SK-N-SH (cell line): ENCODE measurements around the gene DVL1. TPM values are rescaled to one million over a fixed set of nuclear protein-coding genes. Genes with fewer than 3 reads are reported as not detected.

Experiments used
- CTCF ChIA-PET: fragments of 300-600, 350-600 bp; formaldehyde crosslinking; extraction: SDS; loops from one replicate; lab custom pipeline; 2021; lab: Yijun Ruan, JAX
- POLR2A ChIA-PET: fragments of 350-600 bp; sonication (Branson Sonifier 250); formaldehyde crosslinking; extraction: SDS; loops from one replicate; lab custom pipeline; 2020; ENCODE audit warnings: antibody characterized with exemption, inconsistent platforms; lab: Yijun Ruan, JAX
- DNase-seq: peaks from one replicate; pipeline ENCODE4 v3.0.0; 2012
- H2AFZ ChIP-seq: fragments of 200-600 bp; sonication (generic); 2 replicates; pipeline ENCODE4 v1.8.1; 2016; ENCODE audit warnings: antibody characterized with exemption, mild to moderate bottlenecking, low read depth
- H3F3A ChIP-seq: fragments of 200-600 bp; sonication (generic); replicated peaks from 2 replicates; pipeline ENCODE3; 2016; ENCODE audit warnings: antibody characterized with exemption, mild to moderate bottlenecking; ENCODE audit not compliant: insufficient read depth
- H3K27ac ChIP-seq, 2 experiments: fragments of 200-500 bp in 1 of 2; fragments of 200-600 bp in 1 of 2; sonication (Bioruptor generic) in 1 of 2; sonication (generic), shearing (Covaris generic) in 1 of 2; 2 replicates each; pipeline versions ENCODE4 v1.5.1 to v1.6.1; 2014 to 2016; ENCODE audit warnings: low read depth in 2 of 2, inconsistent platforms in 1 of 2, low read length in 1 of 2, mild to moderate bottlenecking in 1 of 2, mixed read lengths in 1 of 2
- H3K27me3 ChIP-seq: fragments of 200-600 bp; sonication (generic), shearing (Covaris generic); 2 replicates; pipeline ENCODE4 v1.6.1; 2016; ENCODE audit warnings: mixed run types; ENCODE audit not compliant: insufficient read depth
- H3K36me3 ChIP-seq, 2 experiments: fragments of 200-500 bp in 1 of 2; fragments of 200-600 bp in 1 of 2; sonication (Bioruptor generic) in 1 of 2; sonication (generic) in 1 of 2; replicated peaks in 1 of 2; 2 replicates each; pipeline versions ENCODE3 to v1.5.1; 2014 to 2016; ENCODE audit warnings: low read length in 1 of 2, mild to moderate bottlenecking in 1 of 2; ENCODE audit not compliant: insufficient read depth in 2 of 2, control insufficient read depth in 1 of 2
- H3K4me1 ChIP-seq, 2 experiments: fragments of 200-500 bp in 1 of 2; fragments of 200-600 bp in 1 of 2; sonication (Bioruptor generic) in 1 of 2; sonication (generic), shearing (Covaris generic) in 1 of 2; 2 replicates each; pipeline versions ENCODE4 v1.5.1 to v1.6.1; 2014 to 2016; ENCODE audit warnings: low read depth in 1 of 2, low read length in 1 of 2, mixed run types in 1 of 2; ENCODE audit not compliant: insufficient read depth in 2 of 2, control insufficient read depth in 1 of 2
- H3K4me2 ChIP-seq: fragments of 200-600 bp; sonication (generic), shearing (Covaris generic); 2 replicates; pipeline ENCODE4 v1.6.1; 2017; ENCODE audit warnings: mixed run types
- H3K4me3 ChIP-seq, 2 experiments: fragments of 200-500 bp in 1 of 2; fragments of 200-600 bp in 1 of 2; sonication (Bioruptor generic) in 1 of 2; sonication (generic), shearing (Covaris generic) in 1 of 2; 2 replicates each; pipeline versions ENCODE4 v1.5.1 to v1.8.1; 2014 to 2016; ENCODE audit warnings: low read depth in 2 of 2, inconsistent platforms in 1 of 2, low read length in 1 of 2, mild to moderate bottlenecking in 1 of 2, mixed read lengths in 1 of 2, moderate library complexity in 1 of 2
- H3K79me2 ChIP-seq: fragments of 200-600 bp; sonication (generic); 2 replicates; pipeline ENCODE4 v1.8.1; 2017; ENCODE audit warnings: mild to moderate bottlenecking; ENCODE audit not compliant: insufficient read depth
- H3K9ac ChIP-seq: fragments of 200-600 bp; sonication (generic); 2 replicates; pipeline ENCODE4 v1.6.1; 2017; ENCODE audit warnings: mixed run types
- H3K9me2 ChIP-seq: fragments of 200-600 bp; sonication (generic); 2 replicates; pipeline ENCODE4 v1.6.1; 2017; ENCODE audit warnings: mixed run types
- H3K9me3 ChIP-seq: fragments of 200-600 bp; sonication (generic); 2 replicates; pipeline ENCODE4 v1.6.1; 2017; ENCODE audit warnings: mixed run types, mild to moderate bottlenecking, moderate library complexity
- H4K20me1 ChIP-seq: fragments of 200-600 bp; sonication (generic); 2 replicates; pipeline ENCODE4 v1.6.1; 2017; ENCODE audit warnings: mild to moderate bottlenecking, mixed run types; ENCODE audit not compliant: insufficient read depth
- CHD2 ChIP-seq: fragments of 150-350 bp; IDR thresholded peaks from 2 replicates; pipeline ENCODE4 v1.6.1; 2018; ENCODE audit warnings: low read length; ENCODE audit not compliant: partially characterized antibody
- EP300 ChIP-seq, 2 experiments: IDR thresholded peaks; 2 replicates each; pipeline versions ENCODE4 v1.4.0 to v1.6.1; 2012; ENCODE audit warnings: borderline replicate concordance in 1 of 2, low read depth in 1 of 2, low read length in 1 of 2
- FOSL2 ChIP-seq: IDR thresholded peaks from 2 replicates; pipeline ENCODE4 v1.4.0; 2012; ENCODE audit warnings: low read depth, mild to moderate bottlenecking, moderate library complexity, borderline replicate concordance
- FOXM1 ChIP-seq: IDR thresholded peaks from 2 replicates; pipeline ENCODE4 v1.4.0; 2012; ENCODE audit warnings: low read depth, mild to moderate bottlenecking
- GABPA ChIP-seq: IDR thresholded peaks from 2 replicates; pipeline ENCODE4 v1.4.0; 2012; ENCODE audit warnings: low read depth, mild to moderate bottlenecking
- GATA2 ChIP-seq: sonication (generic); formaldehyde crosslinking; IDR thresholded peaks from 2 replicates; pipeline ENCODE4 v1.5.0; 2020; ENCODE audit warnings: mild to moderate bottlenecking, missing genetic modification reagents
- MXI1 ChIP-seq: IDR thresholded peaks from 2 replicates; pipeline ENCODE4 v1.6.1; 2012; ENCODE audit warnings: mild to moderate bottlenecking, low read depth, low read length, improper control_type of control experiment
- NFIC ChIP-seq: IDR thresholded peaks from 2 replicates; pipeline ENCODE4 v1.4.0; 2012; ENCODE audit warnings: borderline replicate concordance
- NRF1 ChIP-seq: IDR thresholded peaks from 2 replicates; pipeline ENCODE4 v1.6.1; 2012; ENCODE audit warnings: low read depth, mild to moderate bottlenecking, low read length
- PBX3 ChIP-seq: IDR thresholded peaks from 2 replicates; pipeline ENCODE4; 2012
- SIN3A ChIP-seq: IDR thresholded peaks from 2 replicates; pipeline ENCODE4 v1.6.1; 2012; ENCODE audit warnings: low read depth, mild to moderate bottlenecking, low read length, moderate library complexity, borderline replicate concordance
- SMC3 ChIP-seq: IDR thresholded peaks from 2 replicates; pipeline ENCODE4 v1.6.1; 2012; ENCODE audit warnings: low read depth, low read length, improper control_type of control experiment
- TAF1 ChIP-seq: IDR thresholded peaks from 2 replicates; pipeline ENCODE4 v1.6.1; 2012; ENCODE audit warnings: low read depth, mild to moderate bottlenecking, low read length, moderate library complexity, borderline replicate concordance
- ZBTB33 ChIP-seq: IDR thresholded peaks from 2 replicates; pipeline ENCODE4 v1.4.0; 2012; ENCODE audit warnings: low read depth, borderline replicate concordance
- WGBS: methylation state at CpG from one replicate; pipeline ENCODE4 v1.1.6; 2017; ENCODE audit warnings: low lambda C conversion rate; 5-methylcytosine and 5-hydroxymethylcytosine counted together
- polyA plus RNA-seq, 3 experiments: library from polyadenylated mRNA; depleted of rRNA; stranded (reverse); fragments of >200 nt; gene quantifications; 2 replicates each; pipeline ENCODE4 v1.2.3, GENCODE V29; 2012

The DVL1 gene
- polyA plus RNA-seq, 1 of the 3 experiments (the other 2 are of a cell fraction): 32.0 TPM

GRCh38 chr1:1351511-1352427 lies 2.6 kb upstream of the DVL1 start (continued):
- TF ChIP-seq CHD2: no peak
- no peak for TF ChIP-seq FOXM1
- TF ChIP-seq NRF1: no peak
- no peak for TF ChIP-seq TAF1
- no peak for TF ChIP-seq GABPA
- TF ChIP-seq PBX3: no peak
- no peak for TF ChIP-seq GATA2
- no peak for TF ChIP-seq SIN3A
- no peak for TF ChIP-seq SMC3
- no peak for TF ChIP-seq FOSL2
- TF ChIP-seq, all 33 proteins: peak for 0

DNA sequence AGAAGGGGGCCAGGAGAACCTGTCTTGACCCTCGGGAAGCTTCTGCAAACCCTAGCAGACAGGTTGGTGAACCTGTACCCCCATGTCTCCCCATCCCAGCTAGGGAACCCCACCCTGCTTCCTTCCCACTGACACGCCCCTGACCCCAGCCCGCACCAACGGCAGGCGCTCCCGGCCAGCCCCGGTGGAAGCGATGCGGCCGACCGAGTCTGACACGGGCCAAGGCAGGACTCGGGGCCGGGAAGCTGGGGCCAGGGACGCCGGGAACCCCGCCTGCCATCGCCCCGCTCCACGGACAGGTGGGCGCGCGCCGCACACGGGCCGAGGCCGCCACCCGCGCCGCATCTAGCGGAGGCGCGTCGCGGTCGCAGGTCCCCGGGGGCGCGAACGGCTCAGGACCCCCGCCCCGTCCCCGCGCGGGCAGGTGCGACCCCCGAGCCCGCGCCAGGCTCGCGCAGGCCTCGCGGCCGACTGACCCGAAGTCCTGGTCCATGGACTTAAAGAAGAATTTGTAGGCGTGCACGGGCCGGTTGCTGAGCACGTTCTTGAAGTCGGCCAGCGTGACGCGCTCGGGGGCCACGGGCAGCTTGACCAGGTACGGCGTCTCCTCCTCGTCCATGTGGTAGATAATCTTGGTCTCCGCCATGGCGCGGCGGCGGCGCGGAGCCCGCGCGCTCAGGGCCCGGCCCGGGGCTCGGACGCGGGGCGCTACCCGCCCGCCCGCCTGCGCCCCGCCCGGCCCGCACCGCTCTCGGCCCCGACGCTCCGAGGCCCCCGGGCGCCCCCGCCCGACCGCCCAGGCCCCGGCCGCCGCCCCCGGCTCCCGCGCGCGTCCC lies 580 bp downstream of the DVL1 start:
- Histone ChIP-seq H3K4me1 (peaks cover 0 to 37% of the 10 kb centered on the region in 2 experiments; a peak in 1 of 4 replicates), H3K36me3 (no peaks in the 10 kb centered on the region), H3K27me3 (no peaks in the 10 kb centered on the region), H2AFZ (no peak overlapping the region), H3K79me2 (peaks cover 47% of the 10 kb centered on the region), H3K4me2 (peak overlapping the region; percentile 89), H4K20me1 (peaks cover 42% of the 10 kb centered on the region), H3K9me2 (no peaks in the 10 kb centered on the region), H3F3A (peaks cover 5% of the 10 kb centered on the region), H3K9me3 (no peaks in the 10 kb centered on the region), H3K4me3 (peak overlapping the region; percentile 64 to 87), H3K9ac (peak overlapping the region; percentile 56; the same call in 1 of the 2 replicates), H3K27ac (peak overlapping the region in 1 of 2 experiments; percentile 47; a peak in 1 of 4 replicates)
- TF ChIP-seq MXI1: peak; percentile 37; the same call in 1 of the 2 replicates
- no peak for TF ChIP-seq SMC3
- no peak for TF ChIP-seq NFIC
- TF ChIP-seq ZBTB33: no peak
- no peak for TF ChIP-seq PBX3
- TF ChIP-seq EP300 (IDR thresholded peaks at IDR 0.05; ENCODE audit: borderline replicate concordance in 1 of 2, low read depth in 1 of 2, low read length in 1 of 2): no peak
- no peak for TF ChIP-seq NRF1
- no peak for TF ChIP-seq SIN3A
- no peak for TF ChIP-seq GABPA
- DNase-seq: peak; percentile 63
- CTCF ChIA-PET: interaction anchor here (0.8 to 2.1 kb wide), 16 partner anchors 10 to 364 kb away, joined by 3 to 13 read pairs (median 5); partner anchors contain the start of genes AURKAIP1 and TAS1R3
- POLR2A ChIA-PET: interaction anchor here (2.0 kb wide), 1 partner anchor 27 kb away, joined by 7 read pairs; the partner anchor contains the start of gene AURKAIP1
- 0% methylated on average over 1 of the region's 109 CpGs for WGBS
